ENCODE data around the gene DTNB. TPM values are rescaled to one million over a fixed set of nuclear protein-coding genes. Genes with fewer than 3 reads are reported as not detected.

The DTNB gene
- total RNA-seq, 4 donors from 2014 or later = 3.9 to 8.7 (median 4.4) TPM

GRCh38 chr2:25328152-25329085 lies 345.0 kb downstream of the DTNB start:
- peak overlapping the region in 3 of 4 donors; percentile 41 to 64 (median 56) for H3K27ac ChIP-seq
- H3K27me3 ChIP-seq = no peaks in the 10 kb centered on the region
- H3K9me3 ChIP-seq = peaks cover 0 to 12% (median 0%) of the 10 kb centered on the region in 3 donors
- peaks cover 0 to 83% (median 43%) of the 10 kb centered on the region in 3 donors for H3K4me1 ChIP-seq
- H3K4me3 ChIP-seq = no peak overlapping the region
- TF ChIP-seq POLR2AphosphoS5 (IDR thresholded peaks at IDR 0.05) = no peak
- TF ChIP-seq POLR2A (IDR thresholded peaks at IDR 0.05) = no peak
- TF ChIP-seq CTCF (IDR thresholded peaks at IDR 0.05) = no peak
- TF ChIP-seq EP300 (IDR thresholded peaks at IDR 0.05) = no peak
- no peak for ATAC-seq
- 33 to 50% methylated on average over 10 to 14 of the region's 27 CpGs for WGBS, 2 donors (ENCODE audit: low coverage in 1 of 2)
- peaks cover 0 to 12% of the 10 kb centered on the region in 2 donors for H3K36me3 ChIP-seq

Small RNAs within 50 kb of the gene (small RNA-seq; reads per million reads assigned to genes)
- gene MIR1301 = 1.6 to 7.9 (median 3.5) reads per million in 4 donors
- 0 reads per million in 4 donors for gene RF00019

Other genes with a start within 250 kb of the DTNB start
- 10 to 100 TPM; 13.3 to 26.7 (median 16.8) TPM for gene ASXL2, start 204.9 kb upstream of the DTNB start, total RNA-seq

Measured in gastroesophageal sphincter (tissue), 4 donors.